NCI-H69 (cell line): Measurements from ENCODE around the gene C20orf144.
A peak's percentile ranks its signal among the peaks of the same experiment; 100 is the strongest.

Experiments
- DNase-seq: peaks from one replicate; lab custom pipeline; 2025; lab: John Stamatoyannopoulos, UW

The C20orf144 gene

DNA sequence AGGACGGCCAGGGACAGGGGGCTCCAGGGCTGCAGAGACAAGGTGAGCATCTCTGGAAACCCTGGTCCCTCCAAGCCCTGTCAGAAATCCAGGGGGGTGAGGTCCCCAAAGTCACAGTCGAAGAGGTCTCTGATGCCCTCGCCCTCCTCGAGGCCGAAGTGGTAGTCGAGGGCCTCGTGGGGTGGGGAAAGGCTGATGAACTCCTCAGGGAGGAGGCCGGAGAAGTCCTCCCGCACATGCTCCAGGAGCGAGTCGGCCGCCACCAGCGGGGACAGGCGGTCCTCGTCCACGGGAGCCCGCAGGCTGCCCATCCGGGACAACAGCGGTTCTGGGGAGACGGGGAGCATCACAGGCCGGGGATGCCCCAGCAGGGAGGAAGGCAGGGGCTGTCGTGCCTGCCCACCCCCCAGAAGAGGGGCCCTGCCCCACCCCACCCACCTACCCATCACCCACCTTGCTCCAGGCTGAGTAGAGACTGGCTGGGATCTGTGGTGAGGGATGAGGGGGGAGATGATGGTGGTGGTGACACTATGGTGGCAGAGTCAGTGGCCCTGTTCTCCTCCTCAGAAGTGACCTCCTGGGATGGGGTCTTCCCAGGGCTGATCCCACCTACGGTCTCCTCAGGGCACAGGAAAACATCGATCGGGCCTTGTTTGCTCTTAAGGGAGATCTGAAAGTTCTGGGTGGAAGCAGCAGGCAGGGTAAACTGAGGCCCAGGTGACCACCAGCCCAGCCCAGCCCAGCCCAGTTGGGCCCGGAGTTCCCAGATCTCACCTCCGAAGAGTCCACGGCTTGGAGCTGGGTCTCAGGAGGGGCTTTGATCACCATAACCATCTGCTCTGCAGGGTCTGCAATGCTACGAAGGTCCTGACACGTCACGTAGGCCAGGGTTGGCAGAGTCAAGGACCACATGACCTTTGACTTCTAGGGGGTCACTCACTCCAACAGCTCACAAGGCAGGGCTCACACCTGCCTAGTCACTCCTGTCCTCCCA lies 14.8 kb downstream of the C20orf144 start:
- no peak for DNase-seq

GRCh38 chr20:33677991-33678702 lies 16.0 kb downstream of the C20orf144 start:
- DNase-seq = no peak

- DNase-seq = no peak
Observed at GRCh38 chr20:33679758-33680485, 17.8 kb downstream of the C20orf144 start.

- DNase-seq = no peak
Observed at GRCh38 chr20:33680686-33681085, 18.6 kb downstream of the C20orf144 start.

- DNase-seq = no peak
Observed at GRCh38 chr20:33681288-33681687, 19.2 kb downstream of the C20orf144 start.

DNA sequence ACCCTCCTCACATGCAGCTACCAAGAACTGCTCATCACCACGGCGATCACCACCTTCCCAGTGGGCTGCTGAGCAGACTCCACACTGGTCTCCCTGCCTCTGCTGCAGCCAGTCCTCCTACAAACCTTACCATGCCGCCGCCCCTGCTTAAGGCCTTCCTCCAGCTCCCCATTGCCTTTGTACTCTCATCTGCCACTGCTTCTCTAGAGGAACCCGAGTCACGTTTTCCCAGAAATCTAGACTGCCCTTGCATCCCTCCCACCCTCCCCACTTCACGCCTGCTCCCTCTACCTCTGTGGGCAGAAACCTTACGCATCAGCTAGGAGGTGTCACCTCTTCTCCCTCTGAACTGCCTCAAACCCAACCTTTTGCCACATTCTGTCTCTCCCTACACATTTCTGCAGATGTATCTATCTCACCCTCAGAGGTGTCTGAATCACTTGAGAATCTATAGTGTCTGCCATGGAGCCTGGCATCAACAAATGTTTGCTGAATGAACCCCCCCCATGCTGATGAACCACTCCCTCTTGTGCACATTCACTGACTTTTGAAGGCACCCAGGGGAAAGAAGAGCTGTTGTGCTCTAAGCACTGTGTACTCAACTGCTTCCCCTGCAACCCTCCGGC lies 19.7 kb downstream of the C20orf144 start:
- DNase-seq = peak; percentile 61

- DNase-seq = peak; percentile 96
Observed at GRCh38 chr20:33684533-33685327, 22.6 kb downstream of the C20orf144 start.

GRCh38 chr20:33685328-33686099 lies 23.4 kb downstream of the C20orf144 start:
- peak; percentile 96 for DNase-seq

GRCh38 chr20:33686100-33686983 lies 24.2 kb downstream of the C20orf144 start, which contains the start of gene E2F1:
Gene E2F1, minus strand, starts transcription at chr20:33686385. Its CDS starts 121 bp downstream, at chr20:33686264.
- DNase-seq = peak; percentile 99

DNA sequence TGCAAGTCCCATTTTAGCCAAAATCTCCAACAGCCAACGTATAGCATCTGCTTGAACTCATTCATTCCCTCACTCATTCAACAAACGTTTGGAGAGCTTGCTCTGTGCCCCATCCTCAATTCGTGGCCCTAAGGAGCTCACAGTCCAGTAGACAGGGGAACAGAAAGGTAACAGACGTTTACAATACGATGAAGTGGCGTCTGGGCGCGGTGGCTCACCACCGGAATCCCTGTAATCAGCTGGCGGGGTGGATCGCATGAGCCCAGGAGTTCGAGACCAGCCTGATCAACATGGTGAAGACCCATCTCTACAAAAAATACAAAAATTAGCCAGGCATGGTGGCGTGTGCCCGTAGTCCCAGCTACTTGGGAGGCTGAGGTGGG lies 24.8 kb downstream of the C20orf144 start:
- no peak for DNase-seq

- DNase-seq = no peak
Observed at GRCh38 chr20:33687370-33687915, 25.3 kb downstream of the C20orf144 start.

DNA sequence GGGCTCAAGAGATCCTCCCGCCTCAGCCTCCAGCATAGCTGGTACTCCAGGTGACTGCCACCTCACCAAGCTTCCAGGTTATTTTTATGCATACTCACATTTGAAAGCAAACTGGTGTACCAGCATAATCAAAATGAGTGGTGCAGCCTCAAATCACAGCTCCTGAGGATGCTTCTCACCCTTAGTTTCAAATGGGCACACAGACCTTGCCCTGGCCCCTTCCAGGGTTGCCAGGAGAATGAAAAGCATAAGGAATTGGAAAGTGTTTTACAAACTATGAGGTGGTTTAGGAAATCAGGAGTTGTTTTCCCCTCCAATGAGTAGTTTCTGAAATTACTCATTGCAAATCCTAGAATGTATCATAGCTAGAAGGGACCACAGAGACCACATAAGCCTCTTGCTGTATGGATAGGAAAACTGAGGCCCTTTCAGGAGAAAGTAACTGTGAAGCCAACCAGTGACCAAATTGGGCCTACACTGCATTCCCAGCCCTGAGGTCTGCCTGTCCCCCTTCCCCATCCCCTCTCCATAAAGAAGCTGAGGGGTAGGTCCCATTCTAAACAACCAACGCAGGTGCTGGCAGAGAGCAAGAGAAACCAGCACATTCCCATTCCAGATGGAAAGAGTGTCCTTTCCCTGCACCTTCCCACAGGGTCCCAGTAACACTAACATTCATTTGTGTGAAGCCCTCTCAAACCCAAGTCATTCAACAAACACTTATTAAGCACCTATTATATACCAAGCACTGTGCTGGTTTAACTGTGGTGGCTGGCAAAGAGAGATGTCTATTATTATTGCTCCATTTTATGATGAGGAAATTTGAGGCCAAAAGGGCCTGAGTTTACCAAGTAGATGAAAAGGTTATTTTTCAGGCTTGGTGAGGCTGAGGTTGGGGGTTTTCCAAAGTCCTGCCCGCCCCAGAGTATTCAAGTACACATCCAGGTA lies 26.1 kb downstream of the C20orf144 start:
- no peak for DNase-seq

DNA sequence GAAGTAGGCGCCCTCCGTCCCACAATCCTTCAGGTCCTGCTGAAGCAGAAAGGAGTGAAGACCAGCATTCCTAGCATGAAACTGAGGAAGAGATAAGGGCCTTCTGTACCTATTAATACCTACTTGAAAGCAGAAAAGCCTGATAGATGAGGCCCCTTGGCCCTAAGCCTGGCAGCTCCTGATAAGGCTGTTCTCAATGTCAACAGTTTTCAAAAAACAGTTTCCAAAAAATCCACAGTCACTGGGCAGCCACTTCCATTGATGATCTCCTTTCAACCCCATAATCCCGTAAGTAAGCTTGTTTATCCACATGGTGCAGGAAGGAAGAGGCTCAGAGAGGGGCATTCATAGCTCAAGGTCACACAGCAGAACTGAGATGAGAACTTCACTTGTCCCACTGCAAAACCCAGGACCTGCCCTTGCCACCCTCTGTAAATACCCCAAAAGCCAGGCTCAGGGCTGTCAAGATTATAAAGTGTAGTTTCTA lies 26.9 kb downstream of the C20orf144 start:
- DNase-seq = no peak

DNA sequence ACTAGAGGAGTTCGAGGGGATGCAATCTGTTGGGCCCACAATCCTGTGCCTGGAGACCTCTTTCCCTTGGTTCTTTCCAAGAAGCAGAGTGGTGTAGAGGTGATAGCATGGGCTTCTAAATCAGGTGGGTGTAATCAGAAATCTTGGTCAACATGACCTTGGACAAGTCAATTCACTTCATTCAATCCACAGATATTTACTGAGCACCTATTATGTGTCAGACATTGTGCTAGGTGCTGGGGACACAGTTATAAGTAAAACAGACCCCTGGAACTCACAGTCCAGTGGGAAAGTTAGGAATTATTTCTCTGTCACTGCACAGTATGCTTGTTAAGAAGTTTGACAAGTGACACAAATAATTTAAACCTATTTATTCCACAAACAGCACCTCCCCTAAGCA lies 27.4 kb downstream of the C20orf144 start:
- no peak for DNase-seq

GRCh38 chr20:33689973-33690372 lies 27.8 kb downstream of the C20orf144 start:
- no peak for DNase-seq

DNA sequence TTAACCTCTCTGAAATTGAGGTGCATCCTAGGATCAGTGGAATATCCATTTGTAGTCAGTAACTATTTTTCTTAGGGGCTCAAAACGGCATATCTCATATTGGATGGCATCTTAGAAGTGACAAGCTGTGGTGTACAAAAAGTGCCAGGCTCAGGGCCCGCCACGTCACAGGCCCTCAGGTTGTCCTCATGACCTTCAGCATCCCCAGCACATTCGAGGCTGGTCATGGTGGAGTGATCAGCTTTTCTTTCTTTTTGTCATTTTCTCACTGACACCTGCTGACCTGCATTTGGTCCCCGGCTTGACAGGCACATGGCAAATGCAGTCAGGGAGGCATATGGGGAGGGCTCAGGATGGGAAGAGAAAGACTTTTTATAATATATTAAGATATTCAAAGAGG lies 31.2 kb downstream of the C20orf144 start:
- DNase-seq = peak; percentile 68
